Liver (tissue), 9 donors: Measurements from ENCODE around the gene CAMP. TPM values are rescaled to one million over a fixed set of nuclear protein-coding genes. Genes with fewer than 3 reads are reported as not detected.

Experiments used
- DNase-seq: peaks from one replicate; pipeline ENCODE4 v3.0.0-alpha.2; 2017; ENCODE audit warnings: low spot score
- H3K27ac ChIP-seq, 2 donors: one replicate each; pipeline ENCODE4 v1.7.0; 2013; ENCODE audit warnings: inconsistent platforms in 2 of 2, low read length in 2 of 2, control low read depth in 1 of 2, low read depth in 1 of 2, mild to moderate bottlenecking in 1 of 2
- H3K27me3 ChIP-seq, 4 donors: one replicate each; pipeline versions ENCODE4 v1.6.1 to v1.7.0; 2013; ENCODE audit warnings: low read length in 3 of 4, inconsistent platforms in 1 of 4, mild to moderate bottlenecking in 1 of 4, moderate library complexity in 1 of 4; ENCODE audit not compliant: control insufficient read depth in 4 of 4, insufficient read depth in 4 of 4
- H3K36me3 ChIP-seq, 4 donors: one replicate each; pipeline versions ENCODE4 v1.6.1 to v1.7.0; 2013; ENCODE audit warnings: low read length in 3 of 4, mild to moderate bottlenecking in 3 of 4, low read depth in 1 of 4, moderate library complexity in 1 of 4; ENCODE audit not compliant: control insufficient read depth in 4 of 4, insufficient read depth in 3 of 4
- H3K4me1 ChIP-seq, 4 donors: one replicate each; pipeline versions ENCODE4 v1.6.1 to v1.7.0; 2013; ENCODE audit warnings: low read length in 3 of 4, mild to moderate bottlenecking in 3 of 4, moderate library complexity in 1 of 4; ENCODE audit not compliant: control insufficient read depth in 4 of 4, insufficient read depth in 4 of 4
- H3K4me3 ChIP-seq, 3 donors: one replicate each; pipeline versions ENCODE4 v1.6.1 to v1.7.0; 2013; ENCODE audit warnings: low read length in 3 of 3, control low read depth in 1 of 3, low read depth in 1 of 3, mild to moderate bottlenecking in 1 of 3
- H3K9ac ChIP-seq, 2 donors: one replicate each; pipeline ENCODE4 v1.7.0; 2013; ENCODE audit warnings: low read length in 2 of 2, mild to moderate bottlenecking in 2 of 2, moderate library complexity in 2 of 2, control low read depth in 1 of 2, low read depth in 1 of 2
- H3K9me3 ChIP-seq, 4 donors: one replicate each; pipeline versions ENCODE4 v1.6.1 to v1.7.0; 2013; ENCODE audit warnings: low read length in 3 of 4; ENCODE audit not compliant: control insufficient read depth in 4 of 4
- EGR1 ChIP-seq, 2 donors: IDR thresholded peaks; 2 replicates each; pipeline ENCODE4 v1.6.1; 2016 to 2018; ENCODE audit warnings: antibody characterized with exemption in 2 of 2, low read depth in 2 of 2
- FOXA2 ChIP-seq: IDR thresholded peaks from 2 replicates; pipeline ENCODE4 v1.6.1; 2016; ENCODE audit warnings: antibody characterized with exemption
- HNF4G ChIP-seq: IDR thresholded peaks from 2 replicates; pipeline ENCODE4 v1.6.1; 2016; ENCODE audit warnings: antibody characterized with exemption
- JUND ChIP-seq, 2 donors: IDR thresholded peaks; 2 replicates each; pipeline ENCODE4 v1.6.1; 2016; ENCODE audit warnings: antibody characterized with exemption in 2 of 2
- RXRA ChIP-seq, 2 donors: IDR thresholded peaks; 2 replicates each; pipeline ENCODE4 v1.6.1; 2017 to 2018; ENCODE audit warnings: antibody characterized with exemption in 2 of 2, mild to moderate bottlenecking in 1 of 2
- SP1 ChIP-seq: IDR thresholded peaks from 2 replicates; pipeline ENCODE4 v1.6.1; 2018; ENCODE audit warnings: antibody characterized with exemption, mild to moderate bottlenecking
- YY1 ChIP-seq: IDR thresholded peaks from 2 replicates; pipeline ENCODE4 v1.6.1; 2016; ENCODE audit warnings: antibody characterized with exemption, mild to moderate bottlenecking
- WGBS: extraction: QIAGEN DNeasy Blood & Tissue Kit; methylation state at CpG from one replicate; pipeline ENCODE4 v1.1.7; 2013; 5-methylcytosine and 5-hydroxymethylcytosine counted together
- polyA plus RNA-seq, 2 donors: library from polyadenylated mRNA; stranded (reverse) in 1 of 2; unstranded in 1 of 2; fragments of 200-250 nt in 1 of 2; fragments of >200 nt in 1 of 2; fragmentation: Nextera tagmentation in 1 of 2; extraction: Ambion mirVana in 1 of 2; gene quantifications; one replicate each; pipeline versions ENCODE4 v1.2.1 to v1.2.3, GENCODE V29; 2013 to 2015
- total RNA-seq, 2 donors: library from RNA; depleted of rRNA; stranded (reverse); fragments of >200 nt; gene quantifications; one replicate each; pipeline ENCODE4 v1.2.3, GENCODE V29; 2014
- TF ChIP-seq, protein P1 (sequence below): IDR thresholded peaks from 2 replicates; pipeline ENCODE4 v1.6.1; 2016; ENCODE audit warnings: antibody characterized with exemption
- TF ChIP-seq, protein P2 (sequence below): IDR thresholded peaks from 2 replicates; pipeline ENCODE4 v1.6.1; 2016; ENCODE audit warnings: antibody characterized with exemption
- TF ChIP-seq, protein P3 (sequence below): IDR thresholded peaks from 2 replicates; pipeline ENCODE4 v1.6.1; 2016; ENCODE audit warnings: antibody characterized with exemption
- donor health status: healthy.
- donor health status: healthy.
- donor health status: healthy.
- donor health status: healthy.
- donor health status: healthy.

CAMP gene
- total and polyA plus RNA-seq, 4 donors = 0.25 to 3.2 (median 0.62) TPM; not detected in 1

GRCh38 chr3:48233542-48233941 is 10.2 kb downstream of the CAMP start (continued):
- TF ChIP-seq, protein P1, sequence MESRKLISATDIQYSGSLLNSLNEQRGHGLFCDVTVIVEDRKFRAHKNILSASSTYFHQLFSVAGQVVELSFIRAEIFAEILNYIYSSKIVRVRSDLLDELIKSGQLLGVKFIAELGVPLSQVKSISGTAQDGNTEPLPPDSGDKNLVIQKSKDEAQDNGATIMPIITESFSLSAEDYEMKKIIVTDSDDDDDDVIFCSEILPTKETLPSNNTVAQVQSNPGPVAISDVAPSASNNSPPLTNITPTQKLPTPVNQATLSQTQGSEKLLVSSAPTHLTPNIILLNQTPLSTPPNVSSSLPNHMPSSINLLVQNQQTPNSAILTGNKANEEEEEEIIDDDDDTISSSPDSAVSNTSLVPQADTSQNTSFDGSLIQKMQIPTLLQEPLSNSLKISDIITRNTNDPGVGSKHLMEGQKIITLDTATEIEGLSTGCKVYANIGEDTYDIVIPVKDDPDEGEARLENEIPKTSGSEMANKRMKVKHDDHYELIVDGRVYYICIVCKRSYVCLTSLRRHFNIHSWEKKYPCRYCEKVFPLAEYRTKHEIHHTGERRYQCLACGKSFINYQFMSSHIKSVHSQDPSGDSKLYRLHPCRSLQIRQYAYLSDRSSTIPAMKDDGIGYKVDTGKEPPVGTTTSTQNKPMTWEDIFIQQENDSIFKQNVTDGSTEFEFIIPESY = no peak
- TF ChIP-seq RXRA (IDR thresholded peaks at IDR 0.05) = no peak
- no peak for TF ChIP-seq FOXA2
- no peak for TF ChIP-seq YY1

- no peak overlapping the region for H3K27ac ChIP-seq
- DNase-seq = no peak
These were observed 13.2 kb downstream of the CAMP start for GRCh38 chr3:48236531-48236930.

DNA sequence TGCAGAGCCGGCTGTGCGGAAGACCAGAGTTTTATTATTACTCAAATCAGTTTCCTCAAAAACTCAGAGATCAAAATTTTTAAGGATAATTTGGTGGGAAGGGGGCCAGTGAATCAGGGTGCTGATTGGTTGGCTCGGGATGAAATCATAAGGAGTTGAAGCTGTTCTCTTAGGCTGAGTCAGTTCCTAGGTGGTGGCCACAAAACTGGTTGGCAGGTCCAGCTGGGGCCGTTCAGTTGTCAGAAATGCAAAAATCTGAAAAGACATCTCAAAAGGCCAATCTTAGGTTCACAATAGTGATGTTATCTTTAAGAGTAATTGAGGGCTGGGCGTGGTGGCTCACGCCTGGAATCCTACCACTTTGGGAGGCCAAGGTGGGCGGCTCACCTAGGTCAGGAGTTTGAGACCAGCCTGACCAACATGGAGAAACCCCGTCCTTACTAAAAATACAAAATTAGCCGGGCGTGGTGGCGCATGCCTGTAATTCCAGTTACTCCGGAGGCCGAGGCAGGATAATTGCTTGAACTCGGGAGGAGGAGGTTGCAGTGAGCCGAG is 15.3 kb downstream of the CAMP start:
- peaks cover 0 to 3% (median 0%) of the 10 kb centered on the region in 4 donors for H3K4me1 ChIP-seq
- 88% methylated on average over 15 of the region's 15 CpGs for whole genome bisulfite sequencing

More at GRCh38 chr3:48236531-48236930, 13.2 kb downstream of the CAMP start:
- no peak overlapping the region for H3K4me3 ChIP-seq
- H3K9ac ChIP-seq = no peak overlapping the region
- WGBS = 91% methylated on average over 1 of the region's 1 CpG
- H3K9me3 ChIP-seq = no peaks in the 10 kb centered on the region
- H3K4me1 ChIP-seq = peaks cover 0 to 3% (median 0%) of the 10 kb centered on the region in 4 donors
- no peaks in the 10 kb centered on the region for H3K27me3 ChIP-seq
- TF ChIP-seq SP1 (no peak), RXRA (IDR thresholded peaks at IDR 0.05) (no peak), YY1 (no peak), HNF4G (no peak)
- TF ChIP-seq, protein P2, sequence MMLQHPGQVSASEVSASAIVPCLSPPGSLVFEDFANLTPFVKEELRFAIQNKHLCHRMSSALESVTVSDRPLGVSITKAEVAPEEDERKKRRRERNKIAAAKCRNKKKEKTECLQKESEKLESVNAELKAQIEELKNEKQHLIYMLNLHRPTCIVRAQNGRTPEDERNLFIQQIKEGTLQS = no peak
- TF ChIP-seq, protein P3, sequence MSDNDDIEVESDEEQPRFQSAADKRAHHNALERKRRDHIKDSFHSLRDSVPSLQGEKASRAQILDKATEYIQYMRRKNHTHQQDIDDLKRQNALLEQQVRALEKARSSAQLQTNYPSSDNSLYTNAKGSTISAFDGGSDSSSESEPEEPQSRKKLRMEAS = no peak
- H3K36me3 ChIP-seq = no peaks in the 10 kb centered on the region

More for the DNA sequence above, 15.3 kb downstream of the CAMP start:
- Histone ChIP-seq H3K27me3 (no peaks in the 10 kb centered on the region), H3K9ac (no peak overlapping the region), H3K36me3 (no peaks in the 10 kb centered on the region), H3K27ac (no peak overlapping the region), H3K9me3 (no peaks in the 10 kb centered on the region), H3K4me3 (no peak overlapping the region)
- DNase-seq = no peak
- TF ChIP-seq HNF4G (no peak), JUND (IDR thresholded peaks at IDR 0.05) (no peak), EGR1 (IDR thresholded peaks at IDR 0.05; ENCODE audit: low read depth in 2 of 2) (no peak)
- TF ChIP-seq, protein P1 = no peak
- TF ChIP-seq, protein P2 = no peak
